H1 (cell line): ENCODE results near the gene SDHAF4. TPM values are rescaled to one million over a fixed set of nuclear protein-coding genes. Genes with fewer than 3 reads are reported as not detected.

Experiments
- CTCF ChIA-PET: fragments of 300-600 bp; sonication (Branson Sonifier 250); formaldehyde crosslinking; loops from one replicate; lab custom pipeline; 2021; ENCODE audit not compliant: partially characterized antibody; lab: Charles Lee
- POLR2A ChIA-PET: fragments of 300-600 bp; sonication (Branson Sonifier 250); formaldehyde crosslinking; loops from one replicate; lab custom pipeline; 2021; ENCODE audit warnings: inconsistent platforms; ENCODE audit not compliant: partially characterized antibody; lab: Charles Lee
- DNase-seq, 2 experiments: peaks; one replicate each; pipeline versions ENCODE4 v3.0.0 to v3.0.0-alpha.2; 2010 to 2022; ENCODE audit warnings: low spot score in 2 of 2, low read depth in 1 of 2, mixed read lengths in 1 of 2
- FAIRE-seq: peaks from 2 replicates; lab custom pipeline; 2011; peaks lifted over from hg19 to GRCh38; lab: Jason Lieb, UNC
- H2AFZ ChIP-seq: 2 replicates; pipeline ENCODE4 v1.8.1; 2012; ENCODE audit warnings: low read length, inconsistent platforms
- H2AK5ac ChIP-seq: 2 replicates; pipeline ENCODE4 v1.6.1; 2013; ENCODE audit warnings: low read depth, low read length
- H2BK120ac ChIP-seq: replicated peaks from 2 replicates; pipeline ENCODE3; 2013; ENCODE audit warnings: low read depth, low read length, inconsistent platforms
- H2BK12ac ChIP-seq: 2 replicates; pipeline ENCODE4 v1.6.1; 2013; ENCODE audit warnings: low read depth, low read length
- H2BK15ac ChIP-seq: 2 replicates; pipeline ENCODE4 v1.6.1; 2013; ENCODE audit warnings: low read length
- H2BK20ac ChIP-seq: 2 replicates; pipeline ENCODE4 v1.6.1; 2013; ENCODE audit warnings: low read length
- H2BK5ac ChIP-seq: 2 replicates; pipeline ENCODE4 v1.6.1; 2013; ENCODE audit warnings: low read depth, low read length
- H3K14ac ChIP-seq: 2 replicates; pipeline ENCODE4 v1.6.1; 2013; ENCODE audit warnings: inconsistent platforms; ENCODE audit not compliant: insufficient read length
- H3K18ac ChIP-seq: 2 replicates; pipeline ENCODE4 v1.6.1; 2013; ENCODE audit warnings: low read length; ENCODE audit errors: extremely low read depth
- H3K23ac ChIP-seq: 2 replicates; pipeline ENCODE4 v1.6.1; 2013; ENCODE audit warnings: inconsistent platforms; ENCODE audit not compliant: insufficient read length
- H3K23me2 ChIP-seq: 2 replicates; pipeline ENCODE4 v1.6.1; 2013; ENCODE audit warnings: low read depth, low read length
- H3K27ac ChIP-seq: 2 replicates; pipeline ENCODE4 v1.6.1; 2011; ENCODE audit warnings: low read depth, low read length, inconsistent platforms
- H3K27me3 ChIP-seq, 4 experiments: replicated peaks in 1 of 4; 1 replicate in 1 of 4; 2 replicates in 3 of 4; pipeline versions ENCODE4 v1.6.1 to v1.8.1; 2011 to 2013; ENCODE audit warnings: low read length in 3 of 4, mild to moderate bottlenecking in 3 of 4, inconsistent platforms in 2 of 4, mixed read lengths in 2 of 4, moderate library complexity in 1 of 4; ENCODE audit not compliant: control insufficient read depth in 3 of 4, insufficient read depth in 3 of 4; ENCODE audit errors: extremely low read depth in 1 of 4
- H3K36me3 ChIP-seq, 4 experiments: 2 replicates each; pipeline versions ENCODE4 v1.6.1 to v1.8.1; 2011 to 2013; ENCODE audit warnings: mild to moderate bottlenecking in 4 of 4, low read length in 3 of 4, moderate library complexity in 2 of 4, control low read depth in 1 of 4, inconsistent platforms in 1 of 4; ENCODE audit not compliant: insufficient read depth in 4 of 4, control insufficient read depth in 2 of 4
- H3K4ac ChIP-seq: replicated peaks from 2 replicates; pipeline ENCODE3; 2013; ENCODE audit warnings: low read length, low read depth, mixed read lengths, inconsistent platforms; ENCODE audit not compliant: insufficient read length
- H3K4me1 ChIP-seq, 4 experiments: replicated peaks in 1 of 4; 1 replicate in 1 of 4; 2 replicates in 3 of 4; pipeline versions ENCODE4 v1.6.1 to v1.8.1; 2011 to 2013; ENCODE audit warnings: low read length in 3 of 4, inconsistent platforms in 2 of 4, mixed read lengths in 1 of 4; ENCODE audit not compliant: insufficient read depth in 4 of 4, control insufficient read depth in 3 of 4
- H3K4me2 ChIP-seq, 2 experiments: 2 replicates each; pipeline versions ENCODE4 v1.6.1 to v1.8.1; 2011 to 2013; ENCODE audit warnings: low read depth in 2 of 2, low read length in 2 of 2, control low read depth in 1 of 2, inconsistent platforms in 1 of 2, mild to moderate bottlenecking in 1 of 2; ENCODE audit not compliant: insufficient read depth in 1 of 2
- H3K4me3 ChIP-seq, 4 experiments: fragments of 200-600, 300-600 bp in 1 of 4; sonication (generic), shearing (Covaris generic), sonication (Bioruptor Twin) in 1 of 4; 2 replicates each; pipeline versions ENCODE4 v1.5.1 to v1.8.1; 2011 to 2016; ENCODE audit warnings: low read length in 4 of 4, low read depth in 3 of 4, control low read depth in 2 of 4, inconsistent platforms in 2 of 4, mild to moderate bottlenecking in 2 of 4, mixed read lengths in 1 of 4, moderate library complexity in 1 of 4; ENCODE audit not compliant: insufficient read depth in 2 of 4; ENCODE audit errors: extremely low read depth in 1 of 4
- H3K56ac ChIP-seq: replicated peaks from 2 replicates; pipeline ENCODE3; 2013; ENCODE audit warnings: low read depth, mild to moderate bottlenecking, mixed read lengths, low read length, inconsistent platforms; ENCODE audit not compliant: insufficient read length
- H3K79me1 ChIP-seq: 2 replicates; pipeline ENCODE4 v1.6.1; 2013; ENCODE audit warnings: low read depth, low read length, control low read depth
- H3K79me2 ChIP-seq, 2 experiments: 2 replicates each; pipeline versions ENCODE4 v1.6.1 to v1.8.1; 2012 to 2013; ENCODE audit warnings: low read length in 2 of 2, mild to moderate bottlenecking in 2 of 2, inconsistent platforms in 1 of 2; ENCODE audit not compliant: insufficient read depth in 2 of 2, control insufficient read depth in 1 of 2
- H3K9ac ChIP-seq, 4 experiments: replicated peaks in 1 of 4; 1 replicate in 1 of 4; 2 replicates in 3 of 4; pipeline versions ENCODE4 v1.6.1 to v1.8.1; 2011 to 2013; ENCODE audit warnings: low read depth in 3 of 4, low read length in 3 of 4, control low read depth in 2 of 4, mild to moderate bottlenecking in 2 of 4, moderate library complexity in 2 of 4, inconsistent platforms in 1 of 4; ENCODE audit errors: extremely low read depth in 1 of 4
- H3K9me3 ChIP-seq, 2 experiments: 2 replicates each; pipeline versions ENCODE4 v1.6.1 to v1.8.1; 2012 to 2013; ENCODE audit warnings: mild to moderate bottlenecking in 2 of 2, moderate library complexity in 2 of 2, control low read depth in 1 of 2, inconsistent platforms in 1 of 2, low read depth in 1 of 2, low read length in 1 of 2, mixed read lengths in 1 of 2; ENCODE audit not compliant: insufficient read depth in 2 of 2
- H4K20me1 ChIP-seq, 2 experiments: replicated peaks in 1 of 2; 2 replicates each; pipeline versions ENCODE3 to v1.8.1; 2011 to 2013; ENCODE audit warnings: inconsistent platforms in 2 of 2, low read length in 2 of 2, mild to moderate bottlenecking in 1 of 2; ENCODE audit not compliant: insufficient read depth in 2 of 2, control insufficient read depth in 1 of 2
- H4K5ac ChIP-seq: 2 replicates; pipeline ENCODE4 v1.6.1; 2013; ENCODE audit warnings: low read length, low read depth, mixed read lengths, inconsistent platforms; ENCODE audit not compliant: insufficient read length
- H4K8ac ChIP-seq: 2 replicates; pipeline ENCODE4 v1.8.0; 2013; ENCODE audit warnings: mild to moderate bottlenecking, moderate library complexity, low read length, inconsistent platforms; ENCODE audit not compliant: insufficient read depth; ENCODE audit errors: extremely low read depth
- H4K91ac ChIP-seq: replicated peaks from 2 replicates; pipeline ENCODE3; 2013; ENCODE audit warnings: low read length, mixed read lengths, inconsistent platforms; ENCODE audit not compliant: insufficient read length
- FOSL1 ChIP-seq: IDR thresholded peaks from 2 replicates; pipeline ENCODE4 v1.6.1; 2011; ENCODE audit warnings: mild to moderate bottlenecking, low read depth, low read length, moderate library complexity; ENCODE audit not compliant: insufficient read depth
- RAD21 ChIP-seq, 2 experiments: IDR thresholded peaks in 1 of 2; conservative IDR thresholded peaks in 1 of 2; 2 replicates each; pipeline ENCODE4 v1.6.1; 2011; ENCODE audit warnings: low read depth in 2 of 2, low read length in 2 of 2, improper control_type of control experiment in 1 of 2, inconsistent platforms in 1 of 2, mild to moderate bottlenecking in 1 of 2, moderate library complexity in 1 of 2
- WGBS, 2 experiments: shearing (Covaris generic) in 1 of 2; methylation state at CpG; one replicate each; pipeline versions ENCODE4 v1.1.6 to v1.1.7; 2013 to 2015; ENCODE audit warnings: low lambda C conversion rate in 2 of 2, mixed read lengths in 2 of 2, inconsistent platforms in 1 of 2, low coverage in 1 of 2, missing lambda C conversion rate in 1 of 2; ENCODE audit not compliant: insufficient replicate concordance in 2 of 2, insufficient coverage in 1 of 2, insufficient read length in 1 of 2; ENCODE audit errors: extremely low coverage in 1 of 2, missing lambda C conversion rate in 1 of 2; 5-methylcytosine and 5-hydroxymethylcytosine counted together
- polyA plus RNA-seq, 7 experiments: library from polyadenylated mRNA; depleted of rRNA in 3 of 7; stranded (reverse) in 5 of 7; unstranded in 2 of 7; fragments of >200 nt in 5 of 7; fragments of 200-250 nt in 2 of 7; gene quantifications; 1 replicate in 5 of 7; 2 replicates in 1 of 7; 4 replicates in 1 of 7; pipeline versions ENCODE4 v1.2.1 to v1.2.3, GENCODE V29; 2011 to 2013; ENCODE audit warnings: missing spikeins in 2 of 7, mixed read lengths in 2 of 7
- total RNA-seq: library from RNA; stranded (reverse); fragmentation: NEBNext Ultra II Directional; extraction: Animal tissue kit (Norgen Biotek cat#: 25700); gene quantifications from 2 replicates; pipeline ENCODE4 v1.2.1, GENCODE V29; 2021
- TF ChIP-seq, protein P1 (sequence below), 3 experiments: IDR thresholded peaks; 1 replicate in 2 of 3; 2 replicates in 1 of 3; pipeline versions ENCODE4 v1.5.1 to v1.6.1; 2011; ENCODE audit warnings: low read length in 3 of 3, mild to moderate bottlenecking in 3 of 3, inconsistent platforms in 2 of 3, low read depth in 1 of 3, moderate library complexity in 1 of 3; ENCODE audit not compliant: insufficient read depth in 1 of 3; ENCODE audit errors: control extremely low read depth in 1 of 3

The SDHAF4 gene
- total and polyA plus RNA-seq, 2 of the 8 experiments (the other 6 are each of a cell fraction or from before 2014, with no cell fraction given) = 9.8 to 14.9 TPM

DNA sequence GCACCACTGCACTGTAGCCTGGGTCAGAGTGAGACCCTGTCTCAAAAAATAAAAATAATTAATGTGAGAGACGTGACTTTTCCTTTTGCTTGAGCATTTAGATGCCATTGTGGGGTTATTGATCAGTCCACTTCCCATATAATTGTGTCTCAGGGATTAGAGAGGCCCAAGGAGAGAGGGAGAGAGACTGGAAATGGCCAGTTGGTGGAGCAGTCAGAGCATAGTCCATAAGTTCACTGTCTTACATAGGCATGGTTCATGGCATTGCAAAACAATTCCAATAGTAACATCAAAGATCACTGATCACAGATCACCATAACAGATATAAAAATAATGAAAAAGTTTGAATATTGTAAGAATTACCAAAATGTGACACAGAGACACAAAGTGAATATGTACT is 15.2 kb upstream of the SDHAF4 start:
- no peaks in the 10 kb centered on the region for H3K23me2 ChIP-seq
- H3K4ac ChIP-seq = no peak overlapping the region
- H4K91ac ChIP-seq = no peak overlapping the region
- H3K9ac ChIP-seq = no peak overlapping the region
- no peak overlapping the region for H2AK5ac ChIP-seq
- FAIRE-seq (no peak), DNase-seq (no peak)
- H3K79me1 ChIP-seq = no peaks in the 10 kb centered on the region
- TF ChIP-seq, protein P1, sequence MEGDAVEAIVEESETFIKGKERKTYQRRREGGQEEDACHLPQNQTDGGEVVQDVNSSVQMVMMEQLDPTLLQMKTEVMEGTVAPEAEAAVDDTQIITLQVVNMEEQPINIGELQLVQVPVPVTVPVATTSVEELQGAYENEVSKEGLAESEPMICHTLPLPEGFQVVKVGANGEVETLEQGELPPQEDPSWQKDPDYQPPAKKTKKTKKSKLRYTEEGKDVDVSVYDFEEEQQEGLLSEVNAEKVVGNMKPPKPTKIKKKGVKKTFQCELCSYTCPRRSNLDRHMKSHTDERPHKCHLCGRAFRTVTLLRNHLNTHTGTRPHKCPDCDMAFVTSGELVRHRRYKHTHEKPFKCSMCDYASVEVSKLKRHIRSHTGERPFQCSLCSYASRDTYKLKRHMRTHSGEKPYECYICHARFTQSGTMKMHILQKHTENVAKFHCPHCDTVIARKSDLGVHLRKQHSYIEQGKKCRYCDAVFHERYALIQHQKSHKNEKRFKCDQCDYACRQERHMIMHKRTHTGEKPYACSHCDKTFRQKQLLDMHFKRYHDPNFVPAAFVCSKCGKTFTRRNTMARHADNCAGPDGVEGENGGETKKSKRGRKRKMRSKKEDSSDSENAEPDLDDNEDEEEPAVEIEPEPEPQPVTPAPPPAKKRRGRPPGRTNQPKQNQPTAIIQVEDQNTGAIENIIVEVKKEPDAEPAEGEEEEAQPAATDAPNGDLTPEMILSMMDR (IDR thresholded peaks at IDR 0.05; ENCODE audit: control extremely low read depth in 1 of 3, insufficient read depth in 1 of 3, low read depth in 1 of 3, low read length in 3 of 3) = peak in 1 of 3 experiments; percentile 21; a peak in 1 of 4 replicates
- peak; percentile 18 to 37; a peak in 2 of 4 replicates for TF ChIP-seq RAD21 (IDR thresholded peaks at IDR 0.05 in 1 of 2, conservative IDR thresholded peaks at IDR 0.05 in 1 of 2; ENCODE audit: low read depth in 2 of 2, low read length in 2 of 2)
- no peak for TF ChIP-seq FOSL1
- no peak overlapping the region for H3K23ac ChIP-seq
- no peak overlapping the region for H2BK12ac ChIP-seq
- CTCF ChIA-PET = interaction anchor here (0.8 to 2.0 kb wide), 8 partner anchors 14 to 404 kb away, joined by 3 to 17 read pairs (median 3); no protein-coding TSS in a partner anchor
- no peak overlapping the region for H4K8ac ChIP-seq
- H3K4me3 ChIP-seq = no peak overlapping the region
- no peak overlapping the region for H3K4me2 ChIP-seq
- 69% methylated on average over 1 of the region's 1 CpG; no CpG with 5 or more reads in 1 of the 2 experiments for WGBS, 2 experiments
- no peaks in the 10 kb centered on the region; a peak in 1 of 8 replicates for H3K36me3 ChIP-seq
- no peak overlapping the region for H3K14ac ChIP-seq
- no peaks in the 10 kb centered on the region for H3K79me2 ChIP-seq
- no peaks in the 10 kb centered on the region for H3K9me3 ChIP-seq
- H4K5ac ChIP-seq = no peak overlapping the region
- H3K27me3 ChIP-seq = no peaks in the 10 kb centered on the region
- H3K18ac ChIP-seq = no peak overlapping the region
- no peak overlapping the region for H3K56ac ChIP-seq
- H4K20me1 ChIP-seq = no peaks in the 10 kb centered on the region
- no peak overlapping the region for H2BK120ac ChIP-seq
- no peak overlapping the region for H2BK15ac ChIP-seq
- H2AFZ ChIP-seq = no peak overlapping the region
- H3K27ac ChIP-seq = no peak overlapping the region
- no peak overlapping the region for H2BK20ac ChIP-seq
- no peak overlapping the region for H2BK5ac ChIP-seq
- POLR2A ChIA-PET = no interaction called here
- H3K4me1 ChIP-seq = peaks cover 0 to 5% (median 0%) of the 10 kb centered on the region in 4 experiments; a peak in 1 of 7 replicates
